Body of pancreas (tissue), 4 donors: ENCODE results near the gene GOT1. TPM values are rescaled to one million over a fixed set of nuclear protein-coding genes. Genes with fewer than 3 reads are reported as not detected.

ENCODE experiments used
- ATAC-seq: fragments of 150-250 bp; one replicate; pipeline ENCODE4 v1.9.1; 2016
- DNase-seq, 4 donors: peaks; one replicate each; pipeline ENCODE4 v3.0.0-alpha.2; 2019
- H3K27ac ChIP-seq, 4 donors: fragments of 200-600 bp; sonication (generic); 1 replicate in 3 of 4; 2 replicates in 1 of 4; pipeline versions ENCODE4 v1.5.1 to v1.6.1; 2016 to 2019; ENCODE audit warnings: mild to moderate bottlenecking in 1 of 4, mixed read lengths in 1 of 4, moderate library complexity in 1 of 4
- H3K27me3 ChIP-seq, 2 donors: fragments of 200-600 bp; sonication (generic); one replicate each; pipeline ENCODE4 v1.6.0; 2016; ENCODE audit warnings: mild to moderate bottlenecking in 1 of 2
- H3K36me3 ChIP-seq, 2 donors: fragments of 200-600 bp; sonication (generic); replicated peaks in 1 of 2; 2 replicates each; pipeline ENCODE4 v1.5.1; 2016; ENCODE audit warnings: low read depth in 2 of 2; ENCODE audit not compliant: insufficient read depth in 1 of 2
- H3K4me1 ChIP-seq: fragments of 200-600 bp; sonication (generic); one replicate; pipeline ENCODE4 v1.6.0; 2016
- H3K4me3 ChIP-seq, 2 donors: fragments of 200-600 bp; sonication (generic); 1 replicate in 1 of 2; 2 replicates in 1 of 2; pipeline ENCODE4 v1.5.1; 2016 to 2019
- H3K9me3 ChIP-seq, 3 donors: fragments of 200-600 bp; sonication (generic); 1 replicate in 2 of 3; 2 replicates in 1 of 3; pipeline ENCODE4 v1.5.1; 2016
- POLR2A ChIP-seq, 3 donors: fragments of 450-650 bp; IDR thresholded peaks; one replicate each; pipeline ENCODE4 v1.6.1; 2016; ENCODE audit warnings: antibody characterized with exemption in 3 of 3, mild to moderate bottlenecking in 2 of 3
- WGBS, 2 donors: methylation state at CpG; one replicate each; pipeline ENCODE4 v1.1.5; 2017; 5-methylcytosine and 5-hydroxymethylcytosine counted together
- intact Hi-C: fragments of 100-400 bp; cut with DNase I; formaldehyde crosslinking; loops from one replicate; pipeline ENCODE4 v1.15.1; 2023
- total RNA-seq, 2 donors: library from RNA; depleted of rRNA; stranded (reverse); fragments of >200 nt; gene quantifications; one replicate each; pipeline ENCODE4 v1.1.0, GENCODE V29; 2016
- TF ChIP-seq, protein P1 (sequence below), 7 experiments: fragments of 450-650 bp in 4 of 7; fragments of 200-600 bp in 3 of 7; sonication (generic) in 3 of 7; IDR thresholded peaks; one replicate each; pipeline ENCODE4 v1.5.1; 2016 to 2019; ENCODE audit warnings: antibody characterized with exemption in 7 of 7

GOT1 gene
- total RNA-seq, 2 donors from 2014 or later: 7.3 to 14.8 TPM

DNA sequence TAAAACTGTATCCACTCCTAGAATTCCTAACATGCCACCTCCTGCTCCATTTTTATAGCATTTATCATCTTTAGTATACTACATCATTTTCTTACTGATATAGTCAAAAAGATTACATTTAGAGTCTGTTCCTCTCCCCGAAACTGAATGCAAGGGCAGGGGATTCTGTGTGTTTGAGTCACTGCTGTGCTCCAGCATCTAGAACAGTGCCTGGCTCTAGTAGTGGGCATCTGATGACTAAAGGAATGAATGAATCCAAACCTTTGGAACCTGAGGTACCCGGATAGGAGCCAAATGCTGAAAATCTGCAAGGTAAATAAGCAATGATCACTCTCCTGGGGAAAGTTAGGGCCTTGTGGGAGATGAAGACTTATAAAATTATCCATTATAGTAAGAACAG lies 18.9 kb downstream of the GOT1 start:
- ATAC-seq (no peak), DNase-seq (no peak)
- Histone ChIP-seq H3K27ac (no peak overlapping the region), H3K4me3 (no peak overlapping the region), H3K27me3 (no peaks in the 10 kb centered on the region), H3K4me1 (no peaks in the 10 kb centered on the region), H3K36me3 (peaks cover 0 to 3% of the 10 kb centered on the region in 2 donors), H3K9me3 (no peaks in the 10 kb centered on the region)
- TF ChIP-seq, protein P1, sequence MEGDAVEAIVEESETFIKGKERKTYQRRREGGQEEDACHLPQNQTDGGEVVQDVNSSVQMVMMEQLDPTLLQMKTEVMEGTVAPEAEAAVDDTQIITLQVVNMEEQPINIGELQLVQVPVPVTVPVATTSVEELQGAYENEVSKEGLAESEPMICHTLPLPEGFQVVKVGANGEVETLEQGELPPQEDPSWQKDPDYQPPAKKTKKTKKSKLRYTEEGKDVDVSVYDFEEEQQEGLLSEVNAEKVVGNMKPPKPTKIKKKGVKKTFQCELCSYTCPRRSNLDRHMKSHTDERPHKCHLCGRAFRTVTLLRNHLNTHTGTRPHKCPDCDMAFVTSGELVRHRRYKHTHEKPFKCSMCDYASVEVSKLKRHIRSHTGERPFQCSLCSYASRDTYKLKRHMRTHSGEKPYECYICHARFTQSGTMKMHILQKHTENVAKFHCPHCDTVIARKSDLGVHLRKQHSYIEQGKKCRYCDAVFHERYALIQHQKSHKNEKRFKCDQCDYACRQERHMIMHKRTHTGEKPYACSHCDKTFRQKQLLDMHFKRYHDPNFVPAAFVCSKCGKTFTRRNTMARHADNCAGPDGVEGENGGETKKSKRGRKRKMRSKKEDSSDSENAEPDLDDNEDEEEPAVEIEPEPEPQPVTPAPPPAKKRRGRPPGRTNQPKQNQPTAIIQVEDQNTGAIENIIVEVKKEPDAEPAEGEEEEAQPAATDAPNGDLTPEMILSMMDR (IDR thresholded peaks at IDR 0.05): no peak
- TF ChIP-seq POLR2A (IDR thresholded peaks at IDR 0.05): no peak
- 79 to 83% methylated on average over 2 of the region's 2 CpGs for WGBS, 2 donors
- intact Hi-C loops: no loop called here

DNA sequence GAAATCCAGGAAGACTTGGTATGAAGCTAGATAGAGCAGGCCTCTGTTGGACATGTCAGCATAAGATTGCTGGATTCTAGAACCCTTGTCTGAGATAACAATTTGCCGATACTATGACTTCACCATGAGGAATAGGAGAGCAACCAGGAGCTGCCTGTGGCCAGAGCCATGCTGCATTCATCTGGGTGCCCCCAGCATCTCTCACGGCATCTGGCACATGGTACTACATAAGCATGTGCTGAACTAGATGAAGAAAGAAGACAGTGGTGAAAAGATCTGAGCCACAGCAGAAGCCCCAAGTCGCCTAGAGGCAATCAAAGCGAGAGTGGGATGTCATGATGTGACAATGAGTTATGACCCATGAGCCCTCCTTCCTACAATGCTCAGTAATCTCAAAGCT lies 19.5 kb downstream of the GOT1 start:
- ATAC-seq (no peak), DNase-seq (no peak)
- Histone ChIP-seq H3K4me3 (no peak overlapping the region), H3K36me3 (peaks cover 0 to 9% of the 10 kb centered on the region in 2 donors), H3K4me1 (no peaks in the 10 kb centered on the region), H3K27me3 (no peaks in the 10 kb centered on the region), H3K9me3 (no peaks in the 10 kb centered on the region), H3K27ac (no peak overlapping the region)
- intact Hi-C loops: no loop called here
- WGBS, 2 donors: 89 to 93% methylated on average over 4 of the region's 4 CpGs
- TF ChIP-seq, protein P1 (IDR thresholded peaks at IDR 0.05): no peak
- TF ChIP-seq POLR2A (IDR thresholded peaks at IDR 0.05): no peak

DNA sequence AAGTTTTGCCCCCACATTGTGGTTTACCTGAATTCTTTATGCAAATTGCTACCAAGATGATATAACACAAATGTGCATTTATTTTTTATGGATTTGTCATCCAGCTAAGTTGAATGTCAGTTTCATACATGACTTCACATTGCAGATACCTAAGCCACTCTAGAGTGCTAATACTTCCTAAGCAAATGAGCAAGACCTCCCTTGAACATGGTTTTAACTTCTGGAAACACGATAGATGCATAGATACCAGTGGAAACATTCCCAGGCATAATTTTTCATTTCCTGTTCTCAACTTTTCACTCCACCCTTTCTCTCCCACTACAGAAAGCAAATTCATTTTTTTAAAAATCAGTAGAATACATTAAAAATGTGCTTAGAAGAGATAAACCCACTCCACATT lies 20.3 kb downstream of the GOT1 start:
- Histone ChIP-seq H3K9me3 (no peaks in the 10 kb centered on the region), H3K4me3 (no peak overlapping the region), H3K4me1 (no peaks in the 10 kb centered on the region), H3K27ac (no peak overlapping the region), H3K36me3 (peaks cover 4 to 12% of the 10 kb centered on the region in 2 donors), H3K27me3 (no peaks in the 10 kb centered on the region)
- no peak for TF ChIP-seq POLR2A (IDR thresholded peaks at IDR 0.05)
- TF ChIP-seq, protein P1 (IDR thresholded peaks at IDR 0.05): no peak
- DNase-seq (no peak), ATAC-seq (no peak)
- intact Hi-C loops: no loop called here
- 36 to 37% methylated on average over 1 of the region's 1 CpG for WGBS, 2 donors

DNA sequence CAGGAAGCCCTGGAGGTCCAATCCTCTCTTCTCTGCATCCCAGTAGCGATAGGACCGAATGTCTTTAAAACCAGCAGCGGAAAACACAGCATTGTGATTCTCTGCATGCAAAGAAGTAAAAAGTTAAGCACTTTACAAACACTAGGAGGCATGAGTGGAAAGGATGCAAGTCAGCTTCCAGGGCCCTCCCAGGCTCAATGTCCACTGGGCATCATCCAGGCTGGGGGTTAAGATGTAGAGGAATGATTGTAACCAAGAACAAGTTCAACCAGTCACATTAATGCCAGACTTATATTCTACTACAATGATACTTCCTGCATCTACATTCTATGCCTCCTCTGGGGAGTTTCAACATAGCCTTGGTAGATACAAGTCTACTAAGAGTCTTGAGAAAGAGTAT lies 24.3 kb downstream of the GOT1 start:
- H3K36me3 ChIP-seq: peaks cover 4 to 24% of the 10 kb centered on the region in 2 donors
- intact Hi-C loops: no loop called here

DNA sequence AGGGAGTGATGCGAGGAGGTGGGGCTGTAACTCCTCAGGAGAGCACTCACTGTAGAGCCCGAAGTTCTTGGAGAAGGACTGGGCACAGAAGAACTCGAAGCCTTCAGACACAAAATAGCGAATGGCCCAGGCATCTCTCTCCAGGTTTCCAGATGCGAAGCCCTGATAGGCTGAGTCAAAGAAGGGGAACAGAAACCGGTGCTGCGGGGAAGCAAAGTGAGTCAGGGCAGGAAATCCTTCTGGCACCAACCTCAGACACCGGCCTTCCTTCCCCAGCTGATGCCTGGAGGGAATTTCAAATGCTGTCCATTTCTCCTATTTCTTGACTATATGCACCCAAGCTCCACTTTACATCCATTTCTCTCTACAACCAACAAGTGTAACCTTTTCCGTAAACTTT lies 26.8 kb downstream of the GOT1 start:
- Histone ChIP-seq H3K27ac (no peak overlapping the region), H3K4me1 (no peaks in the 10 kb centered on the region), H3K4me3 (no peak overlapping the region), H3K9me3 (no peaks in the 10 kb centered on the region), H3K27me3 (no peaks in the 10 kb centered on the region), H3K36me3 (peaks cover 4 to 26% of the 10 kb centered on the region in 2 donors)
- TF ChIP-seq, protein P1 (IDR thresholded peaks at IDR 0.05): no peak
- TF ChIP-seq POLR2A (IDR thresholded peaks at IDR 0.05): no peak
- no peak for DNase-seq
- WGBS, 2 donors: 66 to 90% methylated on average over 9 of the region's 9 CpGs
- intact Hi-C loops: no loop called here
- no peak for ATAC-seq

More for the DNA sequence above, 24.3 kb downstream of the GOT1 start:
- DNase-seq (no peak), ATAC-seq (no peak)
- no peak for TF ChIP-seq POLR2A (IDR thresholded peaks at IDR 0.05)
- TF ChIP-seq, protein P1 (IDR thresholded peaks at IDR 0.05): no peak
- WGBS, 2 donors: 98 to 100% methylated on average over 3 of the region's 3 CpGs
- H3K27me3 ChIP-seq: no peaks in the 10 kb centered on the region
- H3K9me3 ChIP-seq: no peaks in the 10 kb centered on the region
- no peaks in the 10 kb centered on the region for H3K4me1 ChIP-seq
- no peak overlapping the region for H3K27ac ChIP-seq
- no peak overlapping the region for H3K4me3 ChIP-seq
